Mesothelial cell of epicardium (in vitro differentiated cells): ENCODE data around the gene CBX1. TPM values are rescaled to one million over a fixed set of nuclear protein-coding genes. Genes with fewer than 3 reads are reported as not detected.

Experiments
- DNase-seq, 2 experiments: peaks; one replicate each; pipeline ENCODE4 v3.0.0; 2021; ENCODE audit warnings: low spot score in 2 of 2; ENCODE audit not compliant: unreplicated experiment in 2 of 2
- H3K27ac Mint-ChIP-seq: 2 replicates; pipeline ENCODE4 v1.8.0; 2021; ENCODE audit warnings: mixed read lengths
- H3K27me3 Mint-ChIP-seq: 2 replicates; pipeline ENCODE4 v1.8.0; 2021; ENCODE audit warnings: low read depth, mixed read lengths
- H3K36me3 Mint-ChIP-seq: 2 replicates; pipeline ENCODE4 v1.8.0; 2021; ENCODE audit warnings: mixed read lengths
- H3K4me1 Mint-ChIP-seq: 2 replicates; pipeline ENCODE4 v1.8.0; 2021; ENCODE audit warnings: mixed read lengths
- H3K4me3 Mint-ChIP-seq: 2 replicates; pipeline ENCODE4 v1.8.0; 2021; ENCODE audit warnings: mild to moderate bottlenecking, moderate library complexity, mixed read lengths
- H3K9me3 Mint-ChIP-seq: 2 replicates; pipeline ENCODE4 v1.8.0; 2021; ENCODE audit warnings: mixed read lengths
- CTCF ChIP-seq: fragments of 200-600 bp; sonication (generic); IDR thresholded peaks from one replicate; pipeline ENCODE4 v1.5.0; 2021; ENCODE audit warnings: antibody characterized with exemption; ENCODE audit not compliant: unreplicated experiment
- total RNA-seq: library from RNA; stranded (reverse); gene quantifications from 3 replicates; pipeline ENCODE4 v1.2.1, GENCODE V29; 2021

The CBX1 gene
- total RNA-seq, 1 donor from 2014 or later: 142 TPM

- no peak for DNase-seq
- Mint-ChIP-seq H3K4me3 (no peak overlapping the region), H3K36me3 (peaks cover 38% of the 10 kb centered on the region), H3K9me3 (no peaks in the 10 kb centered on the region), H3K27me3 (no peaks in the 10 kb centered on the region), H3K27ac (peak overlapping the region; percentile 47), H3K4me1 (no peaks in the 10 kb centered on the region)
- TF ChIP-seq CTCF: no peak
These were observed 39.0 kb downstream of the CBX1 start for GRCh38 chr17:48062273-48062672.

GRCh38 chr17:48060249-48060648 is 41.0 kb downstream of the CBX1 start:
- no peak for DNase-seq
- Mint-ChIP-seq H3K9me3 (no peaks in the 10 kb centered on the region), H3K36me3 (peaks cover 36% of the 10 kb centered on the region), H3K4me3 (no peak overlapping the region), H3K27ac (peak overlapping the region; percentile 21), H3K4me1 (peaks cover 5% of the 10 kb centered on the region), H3K27me3 (no peaks in the 10 kb centered on the region)
- no peak for TF ChIP-seq CTCF

GRCh38 chr17:48059125-48059668 is 42.1 kb downstream of the CBX1 start:
- Mint-ChIP-seq H3K27ac (no peak overlapping the region), H3K4me1 (peaks cover 12% of the 10 kb centered on the region)

GRCh38 chr17:48058393-48059124 is 42.7 kb downstream of the CBX1 start:
- H3K27me3 Mint-ChIP-seq: no peaks in the 10 kb centered on the region
- H3K9me3 Mint-ChIP-seq: no peaks in the 10 kb centered on the region
- TF ChIP-seq CTCF: no peak
- H3K36me3 Mint-ChIP-seq: peaks cover 29% of the 10 kb centered on the region
- no peak overlapping the region for H3K27ac Mint-ChIP-seq
- DNase-seq: no peak
- H3K4me3 Mint-ChIP-seq: no peak overlapping the region
- peaks cover 19% of the 10 kb centered on the region for H3K4me1 Mint-ChIP-seq

More at GRCh38 chr17:48059125-48059668, 42.1 kb downstream of the CBX1 start:
- Mint-ChIP-seq H3K9me3 (no peaks in the 10 kb centered on the region), H3K36me3 (peaks cover 29% of the 10 kb centered on the region), H3K27me3 (no peaks in the 10 kb centered on the region), H3K4me3 (no peak overlapping the region)
- no peak for DNase-seq
- no peak for TF ChIP-seq CTCF

- DNase-seq: no peak
- H3K27me3 Mint-ChIP-seq: no peaks in the 10 kb centered on the region
- no peak for TF ChIP-seq CTCF
- H3K36me3 Mint-ChIP-seq: peaks cover 32% of the 10 kb centered on the region
- H3K9me3 Mint-ChIP-seq: no peaks in the 10 kb centered on the region
- no peak overlapping the region for H3K27ac Mint-ChIP-seq
- H3K4me1 Mint-ChIP-seq: peaks cover 28% of the 10 kb centered on the region
- H3K4me3 Mint-ChIP-seq: no peak overlapping the region
These were observed 43.7 kb downstream of the CBX1 start for GRCh38 chr17:48057626-48058025.
